ENCODE data around the gene TCERG1. TPM values are rescaled to one million over a fixed set of nuclear protein-coding genes. Genes with fewer than 3 reads are reported as not detected.

Gene TCERG1
- total and polyA plus RNA-seq, 2 donors (not counting 1 experiment from before 2014, with no cell fraction given): 44.6 to 95.2 TPM

DNA sequence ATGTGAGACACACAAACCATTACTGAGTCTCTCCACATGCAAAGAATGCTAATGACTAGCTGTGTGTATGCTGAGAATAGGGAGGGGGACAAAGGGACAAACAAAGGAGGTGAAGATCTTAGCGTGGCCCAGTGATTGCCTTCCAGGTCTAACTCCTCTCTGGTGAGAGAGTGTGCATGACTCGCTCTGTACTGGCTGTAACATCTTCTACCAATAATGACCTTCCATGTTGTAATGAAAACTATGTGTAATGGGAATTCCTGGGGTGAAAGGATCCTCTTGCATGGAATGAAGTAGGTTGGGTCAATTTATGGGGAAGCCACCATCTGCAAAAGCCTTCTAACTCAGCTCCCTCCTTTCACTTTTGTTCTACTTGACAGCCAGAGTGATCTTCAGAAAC lies 93.3 kb downstream of the TCERG1 start:
- ChIA-PET CTCF (interaction anchor here (0.8 to 5.1 kb wide), 3 partner anchors 8 to 23 kb away, joined by 3 to 41 read pairs (median 3); no protein-coding TSS in a partner anchor), POLR2A (no interaction called here)
- no peak for ATAC-seq (ENCODE audit: low read depth)
- H3K4me3 ChIP-seq (ENCODE audit: control extremely low read depth in 1 of 5, extremely low read depth in 1 of 5, insufficient read depth in 1 of 5, low read depth in 2 of 5, low read length in 4 of 5): no peak overlapping the region
- no CpG with 5 or more reads among the region's 2 CpGs for WGBS (ENCODE audit: insufficient coverage)
- H3K9ac ChIP-seq (ENCODE audit: low read length): no peak overlapping the region
- H2AFZ ChIP-seq (ENCODE audit: insufficient read depth, low read depth, low read length, poor library complexity, severe bottlenecking): no peak overlapping the region
- no peaks in the 10 kb centered on the region for H4K20me1 ChIP-seq (ENCODE audit: control insufficient read depth, insufficient read depth, low read length, poor library complexity, severe bottlenecking)
- peaks cover 2% of the 10 kb centered on the region for H3K4me1 Mint-ChIP-seq
- no peak overlapping the region for H3K27ac Mint-ChIP-seq
- TF ChIP-seq EZH2 (IDR thresholded peaks at IDR 0.05; ENCODE audit: borderline replicate concordance, insufficient read depth, low read depth, low read length, poor library complexity, severe bottlenecking) (no peak), CTCF (IDR thresholded peaks at IDR 0.05) (no peak)
- H3K79me2 ChIP-seq (ENCODE audit: control insufficient read depth, insufficient read depth, low read length): no peaks in the 10 kb centered on the region
- intact Hi-C loops (cut with micrococcal nuclease): no loop called here
- DNase-seq: no peak
- H3K9me3 Mint-ChIP-seq (ENCODE audit: insufficient read depth): no peaks in the 10 kb centered on the region
- no peaks in the 10 kb centered on the region for H3K4me1 ChIP-seq (ENCODE audit: control insufficient read depth in 2 of 2, insufficient read depth in 2 of 2, low read length in 2 of 2)
- no peaks in the 10 kb centered on the region for H3K9me3 ChIP-seq (ENCODE audit: control extremely low read depth in 1 of 3, control insufficient read depth in 2 of 3, insufficient read depth in 1 of 3, low read length in 2 of 3)
- peaks cover 7% of the 10 kb centered on the region for H3K27me3 Mint-ChIP-seq
- no peak overlapping the region for H3K27ac ChIP-seq (ENCODE audit: low read length in 2 of 2)
- no peak overlapping the region for H3K4me3 Mint-ChIP-seq
- H3K36me3 ChIP-seq (replicated peaks in 1 of 2; ENCODE audit: control extremely low read depth in 1 of 2, control insufficient read depth in 1 of 2, extremely low read depth in 1 of 2, insufficient read depth in 2 of 2, low read length in 1 of 2): no peaks in the 10 kb centered on the region
- H3K4me2 ChIP-seq (replicated peaks; ENCODE audit: low read depth, low read length, poor library complexity, severe bottlenecking): no peak overlapping the region
- H3K27me3 ChIP-seq (replicated peaks in 1 of 4; ENCODE audit: control extremely low read depth in 1 of 4, control insufficient read depth in 3 of 4, insufficient read depth in 4 of 4, low read length in 3 of 4): no peaks in the 10 kb centered on the region

DNA sequence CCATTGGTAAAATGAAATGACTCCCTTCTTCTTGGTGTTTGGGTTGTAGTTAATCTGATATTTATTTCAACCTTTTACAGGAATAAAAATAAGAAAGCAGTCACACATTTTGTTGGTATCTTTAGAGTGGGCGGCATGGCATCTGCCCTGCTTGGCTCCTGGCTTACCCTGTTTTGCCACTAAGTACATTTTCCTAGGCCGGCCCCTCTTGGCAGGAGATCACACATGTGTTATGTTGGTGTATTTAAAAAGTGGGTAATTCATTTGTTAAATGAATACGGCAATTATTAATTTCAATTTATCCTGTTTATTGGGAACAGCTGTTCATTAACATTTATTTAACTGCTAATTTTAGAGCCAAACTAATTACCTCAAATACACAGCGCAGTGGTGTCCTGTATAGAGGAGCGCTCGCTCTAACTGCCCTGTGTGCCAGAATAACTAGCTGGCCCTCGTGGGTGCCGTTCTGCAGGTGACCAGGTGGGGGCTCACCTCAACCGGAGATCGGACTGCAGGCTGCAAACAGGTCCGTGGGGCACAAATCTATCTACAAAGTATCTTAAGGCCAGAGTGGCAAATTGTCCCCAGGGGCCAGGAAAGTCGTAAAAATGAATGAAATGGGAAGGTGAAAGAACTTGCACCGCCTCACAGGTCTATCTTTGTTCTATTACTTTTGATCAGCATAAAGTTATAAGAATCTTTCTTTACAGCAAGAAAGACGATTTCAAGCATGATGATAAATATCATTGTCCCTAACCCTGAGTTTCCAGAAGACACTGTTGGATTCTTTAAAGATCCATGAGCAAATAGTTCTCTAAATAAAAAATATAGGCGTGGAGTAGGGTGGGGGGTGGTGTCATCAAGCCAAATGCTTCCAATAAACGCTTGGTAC lies 95.1 kb downstream of the TCERG1 start:
- Histone ChIP-seq H4K20me1 (ENCODE audit: control insufficient read depth, insufficient read depth, low read length, poor library complexity, severe bottlenecking) (no peaks in the 10 kb centered on the region), H3K4me1 (ENCODE audit: control insufficient read depth in 2 of 2, insufficient read depth in 2 of 2, low read length in 2 of 2) (no peaks in the 10 kb centered on the region), H3K27me3 (replicated peaks in 1 of 4; ENCODE audit: control extremely low read depth in 1 of 4, control insufficient read depth in 3 of 4, insufficient read depth in 4 of 4, low read length in 3 of 4) (no peaks in the 10 kb centered on the region), H3K36me3 (replicated peaks in 1 of 2; ENCODE audit: control extremely low read depth in 1 of 2, control insufficient read depth in 1 of 2, extremely low read depth in 1 of 2, insufficient read depth in 2 of 2, low read length in 1 of 2) (no peaks in the 10 kb centered on the region), H3K27ac (ENCODE audit: low read length in 2 of 2) (no peak overlapping the region), H3K79me2 (ENCODE audit: control insufficient read depth, insufficient read depth, low read length) (no peaks in the 10 kb centered on the region), H2AFZ (ENCODE audit: insufficient read depth, low read depth, low read length, poor library complexity, severe bottlenecking) (no peak overlapping the region), H3K4me2 (replicated peaks; ENCODE audit: low read depth, low read length, poor library complexity, severe bottlenecking) (no peak overlapping the region), H3K4me3 (ENCODE audit: control extremely low read depth in 1 of 5, extremely low read depth in 1 of 5, insufficient read depth in 1 of 5, low read depth in 2 of 5, low read length in 4 of 5) (no peak overlapping the region), H3K9ac (ENCODE audit: low read length) (no peak overlapping the region), H3K9me3 (ENCODE audit: control extremely low read depth in 1 of 3, control insufficient read depth in 2 of 3, insufficient read depth in 1 of 3, low read length in 2 of 3) (no peaks in the 10 kb centered on the region)
- TF ChIP-seq CTCF (IDR thresholded peaks at IDR 0.05) (peak; percentile 89), EZH2 (IDR thresholded peaks at IDR 0.05; ENCODE audit: borderline replicate concordance, insufficient read depth, low read depth, low read length, poor library complexity, severe bottlenecking) (no peak)
- Mint-ChIP-seq H3K27ac (no peak overlapping the region), H3K27me3 (peaks cover 3% of the 10 kb centered on the region), H3K4me1 (peaks cover 2% of the 10 kb centered on the region), H3K9me3 (ENCODE audit: insufficient read depth) (no peaks in the 10 kb centered on the region), H3K4me3 (no peak overlapping the region)
- ATAC-seq (ENCODE audit: low read depth) (peak; percentile 66), DNase-seq (peak; percentile 54)
- 39% methylated on average over 9 of the region's 16 CpGs for WGBS (ENCODE audit: insufficient coverage)
- ChIA-PET CTCF (interaction anchor here (0.7 to 5.1 kb wide), 14 partner anchors 9 to 1280 kb away, joined by 3 to 41 read pairs (median 3); no protein-coding TSS in a partner anchor), POLR2A (no interaction called here)
- intact Hi-C loops (cut with micrococcal nuclease): loop anchor here (1.0 kb wide), 1 partner anchor 424 kb away; no protein-coding TSS in a partner anchor
